Measurements from ENCODE around the gene PLEKHA1. TPM values are rescaled to one million over a fixed set of nuclear protein-coding genes. Genes with fewer than 3 reads are reported as not detected.

Gene PLEKHA1
- total RNA-seq, 2 experiments from 2014 or later: 26.6 to 29.2 TPM

DNA sequence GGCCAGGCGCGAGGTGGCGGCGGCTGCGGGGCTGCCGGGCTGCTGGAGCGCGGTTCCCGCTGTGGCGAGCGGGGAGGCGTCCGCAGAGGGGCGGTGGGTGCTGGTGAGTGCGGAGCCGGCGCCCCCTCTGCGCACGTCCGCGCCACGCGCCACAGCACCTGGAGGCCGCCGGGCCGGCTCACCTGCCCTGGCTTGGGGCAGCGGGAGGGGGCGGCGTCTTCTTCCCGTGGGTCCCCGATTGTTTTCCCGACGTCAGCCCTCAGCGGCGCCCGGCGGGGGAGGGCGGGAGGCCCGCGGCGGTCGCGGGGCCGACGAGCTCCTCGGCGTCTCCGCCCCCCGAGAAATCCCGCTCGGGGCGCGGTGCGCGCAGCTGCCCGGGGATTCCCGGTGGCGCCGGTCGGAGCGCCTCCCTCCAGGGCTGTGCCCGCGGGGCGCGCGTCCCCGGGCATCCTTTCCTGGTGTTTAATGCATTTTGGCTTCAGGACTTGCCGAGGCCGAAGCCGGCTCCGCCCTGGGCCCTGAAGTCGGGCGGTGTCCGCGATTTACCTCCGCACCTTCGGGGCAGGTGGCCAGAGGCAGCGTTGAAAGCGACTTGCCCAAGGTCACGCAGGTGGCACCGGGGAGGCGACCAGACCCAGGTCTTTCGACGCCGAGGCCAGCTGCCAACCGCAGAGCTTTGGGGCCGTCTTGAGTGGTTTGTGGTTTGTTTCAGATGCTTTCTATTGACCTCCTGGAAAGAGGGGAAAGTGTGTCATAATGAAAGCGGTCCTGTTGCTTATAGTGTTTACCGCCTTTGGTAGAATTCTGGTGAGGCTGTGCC lies 561 bp downstream of the PLEKHA1 start:
- Mint-ChIP-seq H3K36me3 (peaks cover 6% of the 10 kb centered on the region), H3K27me3 (peaks cover 29% of the 10 kb centered on the region), H3K4me3 (peak overlapping the region; percentile 93), H3K27ac (peak overlapping the region; percentile 93), H3K9me3 (peaks cover 2% of the 10 kb centered on the region), H3K4me1 (peaks cover 25% of the 10 kb centered on the region)
- ATAC-seq (ENCODE audit: low read depth) (peak; percentile 32), DNase-seq (peak; percentile 80)
- POLR2A ChIA-PET: interaction anchor here (0.6 to 2.5 kb wide), 8 partner anchors 12 to 633 kb away, joined by 3 to 14 read pairs (median 4); partner anchors contain the start of genes C10orf88 and IKZF5

DNA sequence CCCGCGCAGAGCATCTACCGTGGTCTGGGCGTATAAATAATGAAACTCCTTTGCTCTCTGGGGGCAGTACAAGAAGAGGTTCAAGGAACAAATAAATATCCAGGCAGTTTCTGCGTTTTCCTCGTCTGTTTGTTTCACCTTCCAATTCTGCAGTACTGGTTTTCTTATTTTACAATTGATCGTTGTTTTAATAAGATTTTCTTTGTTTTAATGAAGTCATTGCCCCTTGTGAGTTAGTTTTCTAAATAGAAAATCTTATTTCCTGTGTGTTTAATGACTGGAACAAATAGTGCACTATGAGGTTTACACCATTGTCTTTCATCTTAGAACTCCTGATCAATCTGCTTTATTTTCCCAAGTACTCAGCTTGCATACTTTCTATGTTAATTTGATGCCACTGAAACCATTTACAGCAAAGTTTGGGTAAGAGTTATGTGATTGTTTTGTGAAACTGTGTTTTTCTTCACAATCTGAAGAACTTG lies 1.2 kb downstream of the PLEKHA1 start:
- ATAC-seq (ENCODE audit: low read depth): no peak
- H3K27me3 Mint-ChIP-seq: peaks cover 28% of the 10 kb centered on the region
- peaks cover 25% of the 10 kb centered on the region for H3K4me1 Mint-ChIP-seq

DNA sequence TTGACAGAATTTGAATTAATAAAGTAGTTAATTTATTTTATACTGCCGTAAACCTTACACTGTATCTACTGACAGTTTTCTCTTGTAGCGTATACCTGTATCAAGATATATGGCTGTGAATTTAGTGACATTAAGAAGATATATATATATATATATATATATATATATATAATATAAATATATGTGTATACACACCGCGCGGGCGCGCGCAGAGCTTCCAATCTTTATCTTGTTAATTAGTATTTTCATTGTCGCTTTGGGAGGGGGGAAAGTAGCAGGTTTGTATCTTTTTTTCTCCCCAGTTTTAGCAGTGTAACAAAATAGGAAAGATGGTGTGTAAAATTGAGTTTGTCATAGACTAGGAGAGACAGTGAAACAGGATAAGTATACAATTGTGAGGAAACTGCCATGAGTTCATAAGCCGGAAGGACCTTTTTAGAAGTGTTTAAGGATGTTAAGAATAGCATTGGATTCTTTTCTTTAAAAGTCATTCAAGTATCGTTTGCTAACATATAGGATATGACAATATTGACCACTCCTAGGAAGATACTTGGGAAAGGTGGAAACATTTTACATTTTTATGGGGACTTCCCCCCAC lies 2.0 kb downstream of the PLEKHA1 start:
- H3K4me3 Mint-ChIP-seq: no peak overlapping the region
- no peak for ATAC-seq (ENCODE audit: low read depth)
- DNase-seq: no peak
- peaks cover 3% of the 10 kb centered on the region for H3K9me3 Mint-ChIP-seq
- H3K27ac Mint-ChIP-seq: no peak overlapping the region
- POLR2A ChIA-PET: no interaction called here
- peaks cover 25% of the 10 kb centered on the region for H3K4me1 Mint-ChIP-seq
- peaks cover 14% of the 10 kb centered on the region for H3K36me3 Mint-ChIP-seq
- H3K27me3 Mint-ChIP-seq: peaks cover 21% of the 10 kb centered on the region

More for the DNA sequence above, 1.2 kb downstream of the PLEKHA1 start:
- Mint-ChIP-seq H3K36me3 (peaks cover 12% of the 10 kb centered on the region), H3K27ac (peak overlapping the region; percentile 93), H3K4me3 (peak overlapping the region; percentile 93), H3K9me3 (peaks cover 2% of the 10 kb centered on the region)
- POLR2A ChIA-PET: interaction anchor here (1.7 to 2.5 kb wide), 2 partner anchors 21 to 44 kb away, joined by 5 to 14 read pairs; no protein-coding TSS in a partner anchor
- DNase-seq: no peak

DNA sequence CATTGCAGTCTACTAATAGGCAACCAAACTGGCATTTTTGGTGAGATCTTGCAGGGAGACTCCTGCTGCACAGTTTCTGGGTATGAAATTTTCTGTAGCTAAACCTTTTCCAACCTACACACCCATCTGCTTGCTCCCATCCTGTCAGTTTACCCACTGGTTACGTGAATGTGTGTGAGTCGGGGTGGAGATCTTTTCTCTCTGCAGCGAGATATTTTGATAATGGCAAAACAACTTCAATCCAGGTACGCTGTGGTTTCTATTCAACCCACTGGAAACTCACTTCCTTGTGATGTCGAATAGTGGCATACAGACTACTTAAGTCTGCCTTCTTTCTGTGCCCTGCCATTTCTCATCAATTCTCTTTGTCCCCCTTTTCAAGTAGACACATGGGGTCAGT lies 4.5 kb downstream of the PLEKHA1 start:
- H3K27me3 Mint-ChIP-seq: peaks cover 2% of the 10 kb centered on the region
- peaks cover 22% of the 10 kb centered on the region for H3K4me1 Mint-ChIP-seq
- POLR2A ChIA-PET: no interaction called here
- peaks cover 20% of the 10 kb centered on the region for H3K36me3 Mint-ChIP-seq
- no peak overlapping the region for H3K4me3 Mint-ChIP-seq
- DNase-seq (no peak), ATAC-seq (ENCODE audit: low read depth) (no peak)
- H3K27ac Mint-ChIP-seq: no peak overlapping the region
- peaks cover 3% of the 10 kb centered on the region for H3K9me3 Mint-ChIP-seq

DNA sequence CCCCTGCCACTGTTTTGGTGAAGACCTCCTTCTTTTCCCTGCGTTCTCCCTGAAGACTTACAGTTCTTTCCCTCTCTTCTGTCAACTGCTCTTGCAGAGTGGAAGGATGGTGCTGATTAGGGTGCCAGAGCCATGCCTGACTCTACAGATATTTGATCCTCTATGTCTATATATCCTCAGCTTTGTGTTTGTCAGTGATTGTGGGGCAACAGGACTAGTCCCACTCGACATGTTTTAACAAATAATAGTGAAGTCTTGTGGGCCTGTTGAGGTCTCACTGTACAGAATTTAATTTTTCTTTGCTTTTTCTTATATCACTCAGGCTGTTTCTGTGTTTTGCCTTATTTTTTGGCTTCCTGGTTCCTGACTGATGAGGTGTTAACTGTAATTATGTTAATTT lies 5.0 kb downstream of the PLEKHA1 start:
- ATAC-seq (ENCODE audit: low read depth) (no peak), DNase-seq (no peak)
- Mint-ChIP-seq H3K4me3 (no peak overlapping the region), H3K9me3 (peaks cover 3% of the 10 kb centered on the region), H3K27ac (no peak overlapping the region), H3K4me1 (peaks cover 20% of the 10 kb centered on the region), H3K36me3 (peaks cover 20% of the 10 kb centered on the region), H3K27me3 (no peaks in the 10 kb centered on the region)
- POLR2A ChIA-PET: no interaction called here

DNA sequence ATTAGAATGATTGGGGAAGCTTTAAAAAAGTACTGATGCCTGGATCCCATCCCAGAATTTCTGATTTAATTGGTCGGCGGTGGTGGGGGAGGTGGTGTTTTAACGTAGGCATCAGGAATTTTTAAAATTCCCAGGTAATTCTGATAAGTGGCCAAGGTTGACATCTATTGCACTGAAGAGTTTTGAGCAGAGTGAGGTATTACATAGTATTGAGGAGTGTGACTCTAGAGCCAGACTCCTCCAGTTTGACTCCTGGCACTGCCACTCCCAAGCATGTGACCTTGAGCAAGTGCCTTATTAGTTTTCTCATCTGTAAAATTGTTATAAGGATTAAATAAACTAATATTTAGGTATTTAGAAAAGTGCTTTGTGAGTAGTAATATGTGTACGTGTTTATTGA lies 6.2 kb downstream of the PLEKHA1 start:
- Mint-ChIP-seq H3K4me1 (peaks cover 16% of the 10 kb centered on the region), H3K36me3 (peaks cover 22% of the 10 kb centered on the region), H3K4me3 (no peak overlapping the region), H3K27me3 (no peaks in the 10 kb centered on the region), H3K27ac (no peak overlapping the region), H3K9me3 (peaks cover 3% of the 10 kb centered on the region)
- ATAC-seq (ENCODE audit: low read depth) (no peak), DNase-seq (no peak)
- POLR2A ChIA-PET: no interaction called here

DNA sequence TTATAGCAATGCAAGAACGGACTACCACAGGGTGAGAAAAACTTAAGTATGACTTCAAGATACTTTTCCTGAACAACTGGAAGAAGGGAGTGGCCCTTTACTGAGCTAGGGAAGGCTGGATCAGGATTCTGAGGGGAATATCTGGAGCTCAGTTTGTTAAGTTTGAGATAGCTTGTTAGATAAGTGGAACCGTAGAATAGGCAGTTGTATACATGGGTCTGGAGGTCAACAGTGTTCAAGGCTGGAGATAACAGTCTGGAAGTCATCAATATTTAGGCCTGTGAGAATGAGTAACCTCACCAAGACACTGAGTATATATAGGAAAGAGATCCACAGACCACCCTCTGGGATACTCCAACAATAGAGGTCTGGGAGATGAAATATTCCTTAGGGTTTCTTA lies 7.2 kb downstream of the PLEKHA1 start:
- ATAC-seq (ENCODE audit: low read depth) (no peak), DNase-seq (no peak)
- no peaks in the 10 kb centered on the region for H3K27me3 Mint-ChIP-seq
- H3K36me3 Mint-ChIP-seq: peaks cover 22% of the 10 kb centered on the region
- peaks cover 3% of the 10 kb centered on the region for H3K9me3 Mint-ChIP-seq
- H3K4me1 Mint-ChIP-seq: peaks cover 12% of the 10 kb centered on the region
- POLR2A ChIA-PET: no interaction called here
- no peak overlapping the region for H3K27ac Mint-ChIP-seq
- H3K4me3 Mint-ChIP-seq: no peak overlapping the region

DNA sequence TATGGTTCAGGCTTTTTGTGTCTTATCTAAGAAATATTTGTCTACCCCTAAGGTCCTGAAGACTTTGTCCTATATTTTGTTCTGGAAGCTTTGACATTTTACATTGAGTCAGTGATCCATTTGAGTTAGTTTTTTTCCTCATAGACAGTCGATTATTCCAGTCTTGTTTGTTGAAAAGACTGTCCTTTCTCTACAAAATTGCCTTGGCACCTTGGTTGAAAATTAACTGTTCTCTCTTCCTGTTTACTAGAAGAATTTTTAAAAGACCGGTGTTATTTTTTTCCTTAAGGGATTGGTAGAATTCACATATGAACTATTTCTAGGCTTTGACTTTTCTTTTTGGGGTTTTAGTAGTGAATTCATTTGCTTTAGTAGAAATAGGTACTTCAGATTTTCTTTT lies 12.0 kb downstream of the PLEKHA1 start:
- POLR2A ChIA-PET: no interaction called here
- no peak overlapping the region for H3K4me3 Mint-ChIP-seq

DNA sequence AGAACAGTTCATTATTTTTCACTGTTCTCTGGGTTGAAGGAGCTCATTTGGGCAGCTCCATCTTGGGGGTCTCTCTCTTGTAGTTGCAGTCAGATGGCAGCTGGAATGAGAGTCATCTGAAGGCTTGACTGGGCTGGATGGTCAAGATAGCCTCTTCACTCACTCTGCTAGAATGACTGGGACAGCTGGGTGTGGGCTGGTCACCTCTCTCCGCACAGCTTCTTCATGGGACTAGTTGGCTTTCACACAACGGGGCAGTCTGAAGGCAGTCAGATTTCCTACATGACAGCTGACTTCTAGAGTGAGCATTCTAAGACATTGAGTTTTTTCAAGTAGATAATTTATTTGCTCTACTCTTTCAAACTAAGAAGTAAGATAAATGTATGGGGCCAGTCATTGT lies 13.1 kb downstream of the PLEKHA1 start:
- Mint-ChIP-seq H3K27ac (no peak overlapping the region), H3K36me3 (peaks cover 21% of the 10 kb centered on the region), H3K4me1 (peaks cover 12% of the 10 kb centered on the region), H3K9me3 (peaks cover 5% of the 10 kb centered on the region), H3K27me3 (no peaks in the 10 kb centered on the region), H3K4me3 (no peak overlapping the region)
- ATAC-seq (ENCODE audit: low read depth) (no peak), DNase-seq (no peak)
- POLR2A ChIA-PET: interaction anchor here (1.2 kb wide), 1 partner anchor 13 kb away, joined by 3 read pairs; the partner anchor contains the start of gene PLEKHA1

More for the DNA sequence above, 12.0 kb downstream of the PLEKHA1 start:
- DNase-seq (no peak), ATAC-seq (ENCODE audit: low read depth) (no peak)
- peaks cover 5% of the 10 kb centered on the region for H3K9me3 Mint-ChIP-seq
- no peaks in the 10 kb centered on the region for H3K27me3 Mint-ChIP-seq
- no peak overlapping the region for H3K27ac Mint-ChIP-seq
- H3K4me1 Mint-ChIP-seq: peaks cover 16% of the 10 kb centered on the region
- H3K36me3 Mint-ChIP-seq: peaks cover 23% of the 10 kb centered on the region

DNA sequence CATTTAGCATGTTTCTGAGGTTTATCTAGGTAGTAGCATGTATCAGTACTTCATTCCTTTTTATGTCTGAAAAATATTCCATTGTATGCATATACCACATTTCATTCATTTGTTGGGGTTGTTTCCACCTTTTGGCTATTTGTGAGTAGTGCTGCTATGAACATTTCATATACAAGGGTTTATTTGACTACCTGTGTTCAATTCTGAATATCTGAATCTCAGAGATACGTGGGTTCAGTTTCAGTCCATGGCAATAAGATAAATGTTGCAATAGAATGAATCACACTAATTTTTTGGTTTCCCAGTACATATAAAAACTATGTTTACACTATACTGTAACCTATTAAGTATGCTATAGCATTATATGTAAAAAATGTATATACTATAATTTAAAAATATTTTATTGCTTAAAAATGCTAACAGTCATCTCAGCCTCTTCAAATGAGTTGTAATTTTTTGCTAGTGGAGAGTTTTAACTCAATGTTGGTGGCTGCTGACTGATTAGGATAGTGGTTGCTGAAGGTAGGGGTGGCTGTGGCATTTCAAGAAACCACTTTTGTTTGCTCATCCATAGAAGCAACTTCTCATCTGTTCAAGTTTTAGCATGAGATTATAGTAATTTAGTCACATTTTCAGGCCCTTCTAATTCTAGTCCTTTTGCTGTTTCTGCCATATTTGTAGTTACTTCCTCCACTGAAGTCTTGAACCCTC lies 13.9 kb downstream of the PLEKHA1 start:
- ATAC-seq (ENCODE audit: low read depth) (peak; percentile 22), DNase-seq (no peak)
- Mint-ChIP-seq H3K27me3 (no peaks in the 10 kb centered on the region), H3K9me3 (peaks cover 5% of the 10 kb centered on the region), H3K4me3 (no peak overlapping the region), H3K27ac (no peak overlapping the region), H3K36me3 (peaks cover 23% of the 10 kb centered on the region), H3K4me1 (peaks cover 12% of the 10 kb centered on the region)
- POLR2A ChIA-PET: no interaction called here

DNA sequence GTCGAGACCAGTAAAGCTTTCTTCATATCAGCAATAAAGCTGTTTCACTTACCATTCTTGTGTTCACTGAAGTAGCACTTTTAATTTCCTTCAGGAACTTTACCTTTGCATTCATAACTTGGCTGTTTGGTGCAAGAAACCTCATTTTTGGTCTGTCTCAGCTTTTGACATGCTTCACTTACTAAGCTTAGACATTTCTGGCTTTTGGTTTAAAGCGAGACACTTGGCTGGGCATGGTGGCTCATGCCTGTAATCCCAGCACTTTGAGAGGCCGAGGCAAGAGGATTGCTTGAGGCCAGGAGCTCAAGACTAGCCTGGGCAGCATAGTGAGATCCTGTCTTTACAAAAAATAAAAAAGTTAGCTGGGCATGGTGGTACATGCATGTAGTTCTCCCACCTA lies 15.8 kb downstream of the PLEKHA1 start:
- POLR2A ChIA-PET: no interaction called here
- Mint-ChIP-seq H3K4me1 (peaks cover 12% of the 10 kb centered on the region), H3K27ac (no peak overlapping the region), H3K4me3 (no peak overlapping the region), H3K36me3 (peaks cover 34% of the 10 kb centered on the region), H3K27me3 (no peaks in the 10 kb centered on the region), H3K9me3 (peaks cover 5% of the 10 kb centered on the region)
- DNase-seq (no peak), ATAC-seq (ENCODE audit: low read depth) (no peak)

DNA sequence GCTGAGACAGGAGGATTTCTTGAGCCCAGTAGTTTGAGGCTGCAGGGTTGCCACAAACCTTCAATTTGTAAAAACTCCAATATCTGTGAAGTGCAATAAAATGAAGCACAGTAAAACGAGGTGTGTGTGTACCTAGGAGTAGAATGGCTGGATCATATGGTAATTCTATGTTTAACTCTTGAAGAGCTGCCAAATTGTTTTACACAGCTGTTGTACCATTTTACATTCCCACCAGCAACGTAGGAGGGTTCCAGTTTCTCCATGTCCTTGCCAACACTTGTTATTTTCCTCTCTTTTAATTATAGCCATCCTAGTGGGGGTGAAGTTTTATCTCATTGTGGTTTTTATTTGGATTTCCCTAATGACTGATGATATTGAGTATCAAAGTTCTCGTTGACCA lies 16.2 kb downstream of the PLEKHA1 start:
- no peaks in the 10 kb centered on the region for H3K27me3 Mint-ChIP-seq
- POLR2A ChIA-PET: no interaction called here
- H3K27ac Mint-ChIP-seq: no peak overlapping the region
- H3K9me3 Mint-ChIP-seq: peaks cover 6% of the 10 kb centered on the region
- peaks cover 12% of the 10 kb centered on the region for H3K4me1 Mint-ChIP-seq
- ATAC-seq (ENCODE audit: low read depth) (no peak), DNase-seq (no peak)
- peaks cover 34% of the 10 kb centered on the region for H3K36me3 Mint-ChIP-seq
- H3K4me3 Mint-ChIP-seq: no peak overlapping the region

DNA sequence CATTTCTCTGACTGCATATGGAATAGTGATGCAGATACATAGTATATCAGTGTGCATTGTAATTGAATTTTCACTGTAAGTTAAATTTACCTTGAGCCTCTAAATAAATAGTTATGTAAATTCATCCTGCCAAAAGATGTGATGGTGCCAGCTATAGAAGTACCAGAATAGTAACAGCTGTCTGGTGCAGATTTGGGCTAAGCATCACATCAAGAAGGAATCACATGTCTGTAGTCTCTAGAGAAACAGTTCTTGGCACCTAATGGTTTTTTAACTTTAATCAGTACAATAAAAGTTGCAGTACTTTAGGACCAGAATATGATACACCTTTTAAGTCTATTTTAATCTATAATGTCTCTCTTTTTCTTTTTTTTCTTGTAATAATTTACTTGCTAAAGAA lies 17.4 kb downstream of the PLEKHA1 start:
- DNase-seq: no peak
- Mint-ChIP-seq H3K36me3 (peaks cover 38% of the 10 kb centered on the region), H3K4me3 (no peak overlapping the region), H3K4me1 (peaks cover 10% of the 10 kb centered on the region), H3K27me3 (no peaks in the 10 kb centered on the region), H3K9me3 (peaks cover 6% of the 10 kb centered on the region), H3K27ac (no peak overlapping the region)
- no peak for ATAC-seq (ENCODE audit: low read depth)
- POLR2A ChIA-PET: no interaction called here

Measured in activated naive CD8-positive, alpha-beta T cell treated with anti-CD3 and anti-CD28 coated beads, Interleukin-2, amount 10 ng/mL, durations not matched to agents 7 days and 5 days (primary cell).